Kidney (tissue), 14 donors: ENCODE data around the gene CHD6. TPM values are rescaled to one million over a fixed set of nuclear protein-coding genes. Genes with fewer than 3 reads are reported as not detected.

ENCODE experiments used
- DNase-seq, 5 donors: peaks; one replicate each; pipeline ENCODE4 v3.0.0-alpha.2; 2013 to 2020
- FAIRE-seq: peaks from 2 replicates; lab custom pipeline; 2012; peaks lifted over from hg19 to GRCh38; lab: Jason Lieb, UNC
- H3K27ac ChIP-seq, 2 donors: one replicate each; pipeline ENCODE4 v1.7.0; 2013; ENCODE audit warnings: low read depth in 2 of 2, low read length in 2 of 2, inconsistent platforms in 1 of 2
- H3K27me3 ChIP-seq: one replicate; pipeline ENCODE4 v1.7.1; 2013; ENCODE audit warnings: low read length, inconsistent platforms; ENCODE audit not compliant: control insufficient read depth, insufficient read depth
- H3K36me3 ChIP-seq, 3 donors: one replicate each; pipeline versions ENCODE4 v1.7.0 to v1.7.1; 2013; ENCODE audit warnings: low read length in 3 of 3, control low read depth in 1 of 3, inconsistent platforms in 1 of 3; ENCODE audit not compliant: insufficient read depth in 3 of 3, control insufficient read depth in 2 of 3
- H3K4me1 ChIP-seq, 3 donors: one replicate each; pipeline versions ENCODE4 v1.7.0 to v1.7.1; 2013; ENCODE audit warnings: low read length in 3 of 3, inconsistent platforms in 1 of 3, low read depth in 1 of 3; ENCODE audit not compliant: control insufficient read depth in 2 of 3, insufficient read depth in 2 of 3
- H3K4me3 ChIP-seq, 3 donors: one replicate each; pipeline versions ENCODE4 v1.7.0 to v1.8.1; 2013; ENCODE audit warnings: low read length in 3 of 3, control low read depth in 1 of 3, inconsistent platforms in 1 of 3
- H3K9ac ChIP-seq, 3 donors: one replicate each; pipeline versions ENCODE4 v1.7.0 to v1.7.1; 2013; ENCODE audit warnings: low read length in 3 of 3, control low read depth in 1 of 3, inconsistent platforms in 1 of 3
- H3K9me3 ChIP-seq, 3 donors: one replicate each; pipeline versions ENCODE4 v1.7.0 to v1.7.1; 2013; ENCODE audit warnings: low read length in 3 of 3, control low read depth in 1 of 3, inconsistent platforms in 1 of 3; ENCODE audit not compliant: control insufficient read depth in 2 of 3, insufficient read depth in 1 of 3
- intact Hi-C: fragments of 100-400 bp; cut with DNase I; formaldehyde crosslinking; loops from one replicate; pipeline ENCODE4 v1.11.1; 2022
- polyA plus RNA-seq: library from polyadenylated mRNA; stranded (reverse); fragments of 350-450 nt; fragmentation: Illumina TruSeq; extraction: RNeasy Lipid Tissue Mini Kit (QIAGEN cat#74804); gene quantifications from one replicate; pipeline ENCODE4 v1.2.3, GENCODE V29; 2014; ENCODE audit warnings: low read depth, low replicate concordance; ENCODE audit not compliant: insufficient read depth
- total RNA-seq: library from RNA; stranded (reverse); fragmentation: NEBNext Ultra II Directional; extraction: Animal tissue kit (Norgen Biotek cat#: 25700); gene quantifications from one replicate; pipeline ENCODE4 v1.2.1, GENCODE V29; 2021
- TF ChIP-seq, protein P1 (sequence below): IDR thresholded peaks from 3 replicates; pipeline ENCODE4 v1.5.1; 2012; ENCODE audit warnings: mild to moderate bottlenecking, moderate library complexity, borderline replicate concordance; ENCODE audit not compliant: insufficient read depth; ENCODE audit errors: extremely low read depth
- donor health status: control.
- donor health status: control.
- donor health status: control.
- donor health status: control.
- donor health status: control.
- donor health status: DM: yes; HTN: yes; CAD: no.
- donor health status: Normal renal cell carcinoma (clear cell type).

CHD6 gene
- total and polyA plus RNA-seq, 2 donors from 2014 or later, result 4.5 to 53.5 TPM

DNA sequence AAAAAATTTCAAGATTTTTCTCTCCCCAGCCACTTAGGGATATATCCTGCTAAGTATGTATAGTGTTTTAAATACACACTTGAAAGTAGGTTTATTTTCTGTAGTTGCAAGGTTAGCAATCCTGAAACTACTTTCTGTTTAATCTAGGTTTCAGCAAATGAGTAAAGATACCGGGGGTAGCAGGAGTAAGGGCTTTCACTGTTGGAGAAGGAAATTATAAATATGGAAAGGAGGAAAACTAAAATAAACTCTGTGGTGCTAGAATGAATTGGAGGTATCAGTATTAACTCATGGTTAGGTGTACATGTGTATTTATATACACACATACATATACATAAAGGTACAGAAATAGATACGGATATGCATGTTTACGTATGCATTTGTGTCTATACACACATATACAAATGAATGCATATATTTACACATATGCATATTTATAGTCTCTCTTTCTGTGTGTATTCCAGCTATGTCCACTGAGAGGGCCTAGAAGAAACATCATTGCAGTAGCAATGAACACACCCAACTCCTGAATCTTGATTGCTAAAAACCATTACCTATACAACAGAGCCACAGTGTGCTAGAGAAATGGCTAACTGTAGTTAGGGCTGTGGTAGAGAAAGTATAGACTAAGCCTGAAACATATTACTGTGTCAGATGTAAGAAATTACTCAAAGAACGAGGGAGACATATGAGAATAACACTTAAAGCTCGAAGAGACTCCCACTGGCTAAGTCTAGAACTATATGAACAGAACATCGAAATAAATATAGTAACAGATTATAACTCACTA, 155.6 kb downstream of the CHD6 start:
- DNase-seq, result no peak
- FAIRE-seq, result no peak
- Histone ChIP-seq H3K27ac (no peak overlapping the region), H3K9ac (no peak overlapping the region), H3K4me1 (no peaks in the 10 kb centered on the region), H3K4me3 (no peak overlapping the region), H3K36me3 (peaks cover 6 to 12% (median 7%) of the 10 kb centered on the region in 3 donors), H3K9me3 (peaks cover 0 to 4% (median 3%) of the 10 kb centered on the region in 3 donors), H3K27me3 (no peaks in the 10 kb centered on the region)
- intact Hi-C loops, result no loop called here
- TF ChIP-seq, protein P1, sequence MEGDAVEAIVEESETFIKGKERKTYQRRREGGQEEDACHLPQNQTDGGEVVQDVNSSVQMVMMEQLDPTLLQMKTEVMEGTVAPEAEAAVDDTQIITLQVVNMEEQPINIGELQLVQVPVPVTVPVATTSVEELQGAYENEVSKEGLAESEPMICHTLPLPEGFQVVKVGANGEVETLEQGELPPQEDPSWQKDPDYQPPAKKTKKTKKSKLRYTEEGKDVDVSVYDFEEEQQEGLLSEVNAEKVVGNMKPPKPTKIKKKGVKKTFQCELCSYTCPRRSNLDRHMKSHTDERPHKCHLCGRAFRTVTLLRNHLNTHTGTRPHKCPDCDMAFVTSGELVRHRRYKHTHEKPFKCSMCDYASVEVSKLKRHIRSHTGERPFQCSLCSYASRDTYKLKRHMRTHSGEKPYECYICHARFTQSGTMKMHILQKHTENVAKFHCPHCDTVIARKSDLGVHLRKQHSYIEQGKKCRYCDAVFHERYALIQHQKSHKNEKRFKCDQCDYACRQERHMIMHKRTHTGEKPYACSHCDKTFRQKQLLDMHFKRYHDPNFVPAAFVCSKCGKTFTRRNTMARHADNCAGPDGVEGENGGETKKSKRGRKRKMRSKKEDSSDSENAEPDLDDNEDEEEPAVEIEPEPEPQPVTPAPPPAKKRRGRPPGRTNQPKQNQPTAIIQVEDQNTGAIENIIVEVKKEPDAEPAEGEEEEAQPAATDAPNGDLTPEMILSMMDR, result no peak

DNA sequence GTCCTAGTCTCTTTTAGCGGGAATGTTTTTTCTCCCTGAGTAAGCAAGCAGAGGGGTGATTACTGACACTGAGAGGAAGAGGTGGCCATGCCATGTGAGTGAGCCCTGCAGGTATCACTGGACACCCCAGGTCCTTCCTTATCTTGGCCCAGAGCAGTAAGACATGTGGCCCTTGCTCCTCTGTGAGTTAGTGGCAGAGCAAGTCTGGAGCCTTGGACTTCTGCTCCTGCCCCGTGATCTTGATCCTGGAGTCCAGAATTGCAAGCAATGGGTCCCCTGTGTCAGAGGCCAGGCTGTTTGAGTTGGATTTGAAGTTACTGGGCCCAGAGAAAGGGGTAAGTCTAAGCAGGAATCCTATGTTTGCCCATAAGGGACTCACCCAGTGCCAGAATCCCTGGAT, 159.4 kb downstream of the CHD6 start:
- Histone ChIP-seq H3K4me1 (no peaks in the 10 kb centered on the region), H3K9me3 (no peaks in the 10 kb centered on the region), H3K27me3 (no peaks in the 10 kb centered on the region), H3K9ac (no peak overlapping the region), H3K4me3 (no peak overlapping the region), H3K36me3 (peaks cover 2 to 28% (median 5%) of the 10 kb centered on the region in 3 donors), H3K27ac (no peak overlapping the region)
- intact Hi-C loops, result no loop called here
- FAIRE-seq, result no peak
- DNase-seq, result no peak
- TF ChIP-seq, protein P1, result no peak

DNA sequence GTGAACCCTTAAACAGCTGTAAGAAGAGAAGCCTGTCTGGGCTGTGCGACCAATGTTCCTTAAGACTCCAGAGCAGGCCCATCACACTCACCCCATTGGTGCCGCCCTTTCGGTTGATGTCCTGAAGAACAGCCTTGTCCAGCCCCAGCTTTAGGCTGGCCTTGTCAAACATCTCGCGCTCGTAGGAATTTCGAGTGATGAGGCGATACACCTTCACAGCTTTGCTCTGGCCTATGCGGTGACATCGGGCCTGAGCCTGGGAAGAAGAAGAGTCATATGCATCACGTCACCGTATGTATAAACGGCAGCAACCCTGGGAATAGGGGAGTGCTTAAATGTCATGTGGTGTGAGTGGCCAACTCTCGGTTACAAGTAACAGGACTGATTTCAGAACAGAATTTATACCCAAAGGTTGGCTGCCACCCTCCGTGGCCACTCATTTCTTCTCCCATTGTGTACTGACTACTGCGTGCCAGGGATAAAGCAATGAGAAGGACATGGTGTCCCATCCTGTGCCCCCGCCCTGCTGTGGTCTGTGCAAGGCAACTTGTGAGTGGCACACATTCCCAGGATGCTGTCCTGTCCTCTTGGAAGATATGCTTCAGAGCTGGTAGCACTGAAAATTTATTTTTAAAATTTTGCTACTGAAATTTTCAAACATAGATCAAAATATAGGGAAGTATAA, 160.9 kb downstream of the CHD6 start:
- Histone ChIP-seq H3K36me3 (peaks cover 7 to 42% (median 17%) of the 10 kb centered on the region in 3 donors), H3K4me3 (no peak overlapping the region), H3K4me1 (no peaks in the 10 kb centered on the region), H3K27ac (no peak overlapping the region), H3K27me3 (no peaks in the 10 kb centered on the region), H3K9me3 (no peaks in the 10 kb centered on the region), H3K9ac (no peak overlapping the region)
- no peak for FAIRE-seq
- TF ChIP-seq, protein P1, result no peak
- intact Hi-C loops, result no loop called here
- no peak for DNase-seq
